ENCODE measurements around the gene PRELID2. TPM values are rescaled to one million over a fixed set of nuclear protein-coding genes. Genes with fewer than 3 reads are reported as not detected.

The PRELID2 gene
- polyA plus RNA-seq, 2 of the 4 experiments (the other 2 are of a cell fraction), result 8.5 to 10.4 TPM

- DNase-seq (ENCODE audit: low read depth in 1 of 2, low spot score in 1 of 2) (no peak), FAIRE-seq (no peak), ATAC-seq (no peak)
- Histone ChIP-seq H3K9me3 (peaks cover 3% of the 10 kb centered on the region; the same call in 1 of the 3 replicates), H3K4me3 (no peak overlapping the region), H3K4me1 (peaks cover 16% of the 10 kb centered on the region), H3K27ac (no peak overlapping the region), H3K4me2 (no peak overlapping the region)
- ChIA-PET POLR2A (interaction anchor here (0.7 kb wide), 1 partner anchor 285 kb away, joined by 3 read pairs; no protein-coding TSS in a partner anchor), CTCF (no interaction called here)
- 96% methylated on average over 2 of the region's 2 CpGs for WGBS (ENCODE audit: missing lambda C conversion rate)
- TF ChIP-seq KDM1A (IDR thresholded peaks at IDR 0.05; ENCODE audit: low read depth) (no peak), EP300 (IDR thresholded peaks at IDR 0.05) (no peak), CTCF (IDR thresholded peaks at IDR 0.05) (no peak), HES2 (IDR thresholded peaks at IDR 0.05) (no peak), EHMT2 (IDR thresholded peaks at IDR 0.05; ENCODE audit: low read depth) (no peak), HMGXB4 (CRISPR knock-in tag; IDR thresholded peaks at IDR 0.05; ENCODE audit: borderline replicate concordance) (no peak), SREBF2 (IDR thresholded peaks at IDR 0.05) (no peak), E2F6 (IDR thresholded peaks at IDR 0.05; ENCODE audit: borderline replicate concordance, low read depth) (no peak), RARB (CRISPR knock-in tag; IDR thresholded peaks at IDR 0.05) (no peak), HOXB13 (CRISPR knock-in tag; IDR thresholded peaks at IDR 0.05; ENCODE audit: low read depth) (no peak), MAFK (IDR thresholded peaks at IDR 0.05; ENCODE audit: partially characterized antibody) (no peak), NPAS2 (CRISPR knock-in tag; IDR thresholded peaks at IDR 0.05; ENCODE audit: borderline replicate concordance) (no peak)
Measured at GRCh38 chr5:145780982-145781381, 54.2 kb downstream of the PRELID2 start.

- Histone ChIP-seq H3K4me2 (no peak overlapping the region), H3K27ac (peak overlapping the region; percentile 87; a peak in 4 of 6 replicates), H3K4me1 (peaks cover 26% of the 10 kb centered on the region), H3K9me3 (peaks cover 3% of the 10 kb centered on the region; the same call in 1 of the 3 replicates), H3K4me3 (no peak overlapping the region)
- no peak for FAIRE-seq
- ATAC-seq, result no peak
- ChIA-PET POLR2A (no interaction called here), CTCF (interaction anchor here (1.0 to 1.4 kb wide), 3 partner anchors 59 to 97 kb away, joined by 3 to 4 read pairs (median 3); no protein-coding TSS in a partner anchor)
- no peak for TF ChIP-seq USF2 (IDR thresholded peaks at IDR 0.05)
- TF ChIP-seq KDM5A (IDR thresholded peaks at IDR 0.05), result no peak
- no peak for TF ChIP-seq CBX8 (IDR thresholded peaks at IDR 0.05)
- TF ChIP-seq TP53 (CRISPR knock-in tag; IDR thresholded peaks at IDR 0.05), result no peak
- no peak for TF ChIP-seq TFCP2L1 (CRISPR knock-in tag; IDR thresholded peaks at IDR 0.05)
- no peak for DNase-seq (ENCODE audit: low read depth in 1 of 2, low spot score in 1 of 2)
- WGBS (ENCODE audit: missing lambda C conversion rate), result 93% methylated on average over 12 of the region's 12 CpGs
Measured at GRCh38 chr5:145778144-145778900, 56.8 kb downstream of the PRELID2 start.

Data from A549 (cell line).